ENCODE data around the gene CBLL1. TPM values are rescaled to one million over a fixed set of nuclear protein-coding genes. Genes with fewer than 3 reads are reported as not detected.

CBLL1 gene
- polyA plus RNA-seq, 1 donor from 2014 or later = 10.2 TPM

DNA sequence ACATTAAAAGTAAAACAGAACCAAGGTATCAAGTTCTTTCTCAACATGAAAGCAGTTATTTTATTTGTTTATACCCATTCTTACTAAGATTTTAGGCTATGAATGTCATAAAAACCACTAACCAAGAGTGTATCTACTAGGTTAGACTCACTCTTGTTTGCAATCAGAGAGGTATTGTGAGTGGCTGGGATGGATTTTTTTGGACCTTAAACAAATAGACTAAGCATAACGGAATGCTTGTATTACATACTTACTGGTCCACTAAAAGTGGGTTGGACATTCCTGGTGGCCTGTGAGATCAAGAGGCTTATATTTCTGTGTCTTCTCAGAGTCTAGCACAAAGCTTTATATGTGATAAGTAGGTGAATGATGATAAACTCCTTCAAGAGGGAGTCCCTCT is 32.6 kb upstream of the CBLL1 start:
- Histone ChIP-seq H3K27me3 (ENCODE audit: insufficient read depth, low read depth, low read length) (no peaks in the 10 kb centered on the region), H3K4me2 (ENCODE audit: low read length) (no peak overlapping the region), H3K9me2 (ENCODE audit: insufficient read depth, low read length) (no peaks in the 10 kb centered on the region), H3K9me3 (ENCODE audit: low read length) (no peaks in the 10 kb centered on the region), H3F3A (ENCODE audit: insufficient read depth, low read length, poor library complexity, severe bottlenecking) (no peaks in the 10 kb centered on the region), H3K9ac (ENCODE audit: low read length) (no peak overlapping the region), H4K20me1 (ENCODE audit: insufficient read depth) (no peaks in the 10 kb centered on the region), H3K36me3 (ENCODE audit: insufficient read depth, low read length) (no peaks in the 10 kb centered on the region), H3K79me2 (replicated peaks; ENCODE audit: insufficient read depth, low read length) (no peaks in the 10 kb centered on the region), H3K27ac (ENCODE audit: low read length) (no peak overlapping the region), H3K4me3 (ENCODE audit: low read length) (no peak overlapping the region), H2AFZ (ENCODE audit: low read depth, low read length) (no peak overlapping the region)
- no peak for TF ChIP-seq RAD21 (conservative IDR thresholded peaks at IDR 0.05)
- TF ChIP-seq SMC3 (conservative IDR thresholded peaks at IDR 0.05; ENCODE audit: poor library complexity) = no peak
- TF ChIP-seq EZH2 (IDR thresholded peaks at IDR 0.05; ENCODE audit: borderline replicate concordance, insufficient read depth, low read length, poor library complexity, severe bottlenecking) = no peak
- TF ChIP-seq TAF1 (IDR thresholded peaks at IDR 0.05; ENCODE audit: low read depth) = no peak
- no peak for TF ChIP-seq MXI1 (conservative IDR thresholded peaks at IDR 0.05; ENCODE audit: poor library complexity, severe bottlenecking)
- TF ChIP-seq POLR2AphosphoS5 (IDR thresholded peaks at IDR 0.05) = no peak
- no peak for TF ChIP-seq EP300 (conservative IDR thresholded peaks at IDR 0.05; ENCODE audit: poor library complexity, severe bottlenecking)
- TF ChIP-seq, protein P1, sequence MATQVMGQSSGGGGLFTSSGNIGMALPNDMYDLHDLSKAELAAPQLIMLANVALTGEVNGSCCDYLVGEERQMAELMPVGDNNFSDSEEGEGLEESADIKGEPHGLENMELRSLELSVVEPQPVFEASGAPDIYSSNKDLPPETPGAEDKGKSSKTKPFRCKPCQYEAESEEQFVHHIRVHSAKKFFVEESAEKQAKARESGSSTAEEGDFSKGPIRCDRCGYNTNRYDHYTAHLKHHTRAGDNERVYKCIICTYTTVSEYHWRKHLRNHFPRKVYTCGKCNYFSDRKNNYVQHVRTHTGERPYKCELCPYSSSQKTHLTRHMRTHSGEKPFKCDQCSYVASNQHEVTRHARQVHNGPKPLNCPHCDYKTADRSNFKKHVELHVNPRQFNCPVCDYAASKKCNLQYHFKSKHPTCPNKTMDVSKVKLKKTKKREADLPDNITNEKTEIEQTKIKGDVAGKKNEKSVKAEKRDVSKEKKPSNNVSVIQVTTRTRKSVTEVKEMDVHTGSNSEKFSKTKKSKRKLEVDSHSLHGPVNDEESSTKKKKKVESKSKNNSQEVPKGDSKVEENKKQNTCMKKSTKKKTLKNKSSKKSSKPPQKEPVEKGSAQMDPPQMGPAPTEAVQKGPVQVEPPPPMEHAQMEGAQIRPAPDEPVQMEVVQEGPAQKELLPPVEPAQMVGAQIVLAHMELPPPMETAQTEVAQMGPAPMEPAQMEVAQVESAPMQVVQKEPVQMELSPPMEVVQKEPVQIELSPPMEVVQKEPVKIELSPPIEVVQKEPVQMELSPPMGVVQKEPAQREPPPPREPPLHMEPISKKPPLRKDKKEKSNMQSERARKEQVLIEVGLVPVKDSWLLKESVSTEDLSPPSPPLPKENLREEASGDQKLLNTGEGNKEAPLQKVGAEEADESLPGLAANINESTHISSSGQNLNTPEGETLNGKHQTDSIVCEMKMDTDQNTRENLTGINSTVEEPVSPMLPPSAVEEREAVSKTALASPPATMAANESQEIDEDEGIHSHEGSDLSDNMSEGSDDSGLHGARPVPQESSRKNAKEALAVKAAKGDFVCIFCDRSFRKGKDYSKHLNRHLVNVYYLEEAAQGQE (IDR thresholded peaks at IDR 0.05; ENCODE audit: borderline replicate concordance) = no peak
- TF ChIP-seq, protein P2, sequence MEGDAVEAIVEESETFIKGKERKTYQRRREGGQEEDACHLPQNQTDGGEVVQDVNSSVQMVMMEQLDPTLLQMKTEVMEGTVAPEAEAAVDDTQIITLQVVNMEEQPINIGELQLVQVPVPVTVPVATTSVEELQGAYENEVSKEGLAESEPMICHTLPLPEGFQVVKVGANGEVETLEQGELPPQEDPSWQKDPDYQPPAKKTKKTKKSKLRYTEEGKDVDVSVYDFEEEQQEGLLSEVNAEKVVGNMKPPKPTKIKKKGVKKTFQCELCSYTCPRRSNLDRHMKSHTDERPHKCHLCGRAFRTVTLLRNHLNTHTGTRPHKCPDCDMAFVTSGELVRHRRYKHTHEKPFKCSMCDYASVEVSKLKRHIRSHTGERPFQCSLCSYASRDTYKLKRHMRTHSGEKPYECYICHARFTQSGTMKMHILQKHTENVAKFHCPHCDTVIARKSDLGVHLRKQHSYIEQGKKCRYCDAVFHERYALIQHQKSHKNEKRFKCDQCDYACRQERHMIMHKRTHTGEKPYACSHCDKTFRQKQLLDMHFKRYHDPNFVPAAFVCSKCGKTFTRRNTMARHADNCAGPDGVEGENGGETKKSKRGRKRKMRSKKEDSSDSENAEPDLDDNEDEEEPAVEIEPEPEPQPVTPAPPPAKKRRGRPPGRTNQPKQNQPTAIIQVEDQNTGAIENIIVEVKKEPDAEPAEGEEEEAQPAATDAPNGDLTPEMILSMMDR (IDR thresholded peaks at IDR 0.05; ENCODE audit: poor library complexity, severe bottlenecking) = no peak

DNA sequence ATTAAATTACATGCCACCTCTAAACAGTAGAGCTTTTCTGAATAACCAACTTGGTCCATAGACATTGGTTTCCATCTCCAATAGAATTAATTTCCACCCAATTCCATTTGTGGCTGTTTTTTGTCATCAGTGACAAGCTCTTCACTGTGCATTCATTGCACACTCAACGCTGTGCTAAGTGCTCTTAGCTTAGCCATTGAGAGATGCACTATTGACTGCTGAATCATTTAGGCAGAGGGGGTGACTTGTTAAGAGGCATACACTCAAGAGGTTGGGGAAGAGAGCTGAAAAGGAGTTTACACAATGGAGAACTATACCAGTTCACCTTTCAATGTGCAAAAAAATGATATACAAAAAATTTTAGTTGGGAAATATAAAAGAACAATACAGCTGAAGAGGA is 31.9 kb upstream of the CBLL1 start:
- Histone ChIP-seq H3F3A (ENCODE audit: insufficient read depth, low read length, poor library complexity, severe bottlenecking) (no peaks in the 10 kb centered on the region), H3K79me2 (replicated peaks; ENCODE audit: insufficient read depth, low read length) (no peaks in the 10 kb centered on the region), H3K27ac (ENCODE audit: low read length) (no peak overlapping the region), H3K9ac (ENCODE audit: low read length) (no peak overlapping the region), H4K20me1 (ENCODE audit: insufficient read depth) (no peaks in the 10 kb centered on the region), H3K9me2 (ENCODE audit: insufficient read depth, low read length) (no peaks in the 10 kb centered on the region), H3K4me3 (ENCODE audit: low read length) (no peak overlapping the region), H2AFZ (ENCODE audit: low read depth, low read length) (no peak overlapping the region), H3K4me2 (ENCODE audit: low read length) (no peak overlapping the region), H3K36me3 (ENCODE audit: insufficient read depth, low read length) (no peaks in the 10 kb centered on the region), H3K9me3 (ENCODE audit: low read length) (no peaks in the 10 kb centered on the region), H3K27me3 (ENCODE audit: insufficient read depth, low read depth, low read length) (no peaks in the 10 kb centered on the region)
- TF ChIP-seq, protein P2 (IDR thresholded peaks at IDR 0.05; ENCODE audit: poor library complexity, severe bottlenecking) = no peak
- TF ChIP-seq POLR2AphosphoS5 (IDR thresholded peaks at IDR 0.05) = no peak
- TF ChIP-seq, protein P1 (IDR thresholded peaks at IDR 0.05; ENCODE audit: borderline replicate concordance) = no peak
- TF ChIP-seq TAF1 (IDR thresholded peaks at IDR 0.05; ENCODE audit: low read depth) = no peak
- TF ChIP-seq EZH2 (IDR thresholded peaks at IDR 0.05; ENCODE audit: borderline replicate concordance, insufficient read depth, low read length, poor library complexity, severe bottlenecking) = no peak
- no peak for TF ChIP-seq MXI1 (conservative IDR thresholded peaks at IDR 0.05; ENCODE audit: poor library complexity, severe bottlenecking)
- no peak for TF ChIP-seq SMC3 (conservative IDR thresholded peaks at IDR 0.05; ENCODE audit: poor library complexity)
- no peak for TF ChIP-seq RAD21 (conservative IDR thresholded peaks at IDR 0.05)
- TF ChIP-seq EP300 (conservative IDR thresholded peaks at IDR 0.05; ENCODE audit: poor library complexity, severe bottlenecking) = no peak
